GM10248 (cell line): ENCODE measurements around the gene TUBGCP3.
"Not testable (repeated sequence)": the region's sequence is repeated elsewhere in the genome, so short reads cannot be mapped to it uniquely, and the experiment has no call there.

ENCODE experiments used
- CTCF ChIA-PET: fragments of 300-600 bp; sonication (Branson Sonifier 250); formaldehyde crosslinking; extraction: SDS; loops from one replicate; lab custom pipeline; 2021; ENCODE audit warnings: antibody characterized with exemption; lab: Yijun Ruan, JAX
- POLR2A ChIA-PET: fragments of 350-650 bp; sonication (Branson Sonifier 250); formaldehyde crosslinking; extraction: SDS; loops from one replicate; lab custom pipeline; 2020; ENCODE audit warnings: antibody characterized with exemption; lab: Yijun Ruan, JAX
- DNase-seq: peaks from one replicate; pipeline ENCODE4 v3.0.0; 2012; ENCODE audit errors: extremely low spot score
- TF ChIP-seq, protein P1 (sequence below): IDR thresholded peaks from 2 replicates; pipeline ENCODE4 v1.5.1; 2012; ENCODE audit warnings: mild to moderate bottlenecking, low read depth; ENCODE audit errors: extremely low read depth, missing control alignments, control extremely low read depth

TUBGCP3 gene

DNA sequence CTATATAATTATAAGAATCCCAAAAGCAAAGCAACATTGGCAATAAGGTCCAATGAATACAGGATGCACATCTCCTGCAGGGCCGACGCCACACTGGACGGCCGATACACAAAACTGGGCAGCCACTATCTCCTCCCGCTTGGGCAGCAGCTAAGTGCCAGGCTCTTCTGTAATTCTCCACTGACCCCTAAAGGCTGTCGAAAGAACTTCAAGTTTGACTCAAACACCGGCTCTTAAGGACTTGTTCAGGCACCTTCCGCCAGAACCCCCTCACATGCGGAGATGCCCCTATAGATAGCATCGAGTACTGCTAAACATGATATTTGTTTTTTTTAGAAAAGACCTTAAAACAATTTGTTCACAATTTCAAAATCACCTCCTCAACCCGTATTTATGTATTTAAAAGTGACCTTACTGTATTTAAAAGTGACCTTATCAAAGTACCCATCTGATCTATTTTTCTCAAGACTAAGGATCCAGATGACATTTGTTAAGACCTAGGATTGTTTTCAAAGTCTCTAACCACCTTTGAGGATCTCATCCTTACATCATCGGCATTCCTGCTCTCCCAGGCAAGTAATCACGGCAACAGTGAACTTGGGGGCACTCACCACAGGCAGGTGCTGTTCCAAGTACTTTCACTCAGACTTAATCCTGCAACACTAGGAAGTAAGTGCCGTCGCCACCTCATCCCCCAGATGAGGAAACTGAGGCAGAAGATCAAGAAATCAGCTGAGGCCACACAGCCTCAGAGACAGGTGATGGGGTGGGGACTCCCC, 77.8 kb downstream of the TUBGCP3 start:
- DNase-seq, result peak; percentile 44
- ChIA-PET POLR2A (no interaction called here), CTCF (interaction anchor here (2.1 to 4.3 kb wide), 2 partner anchors 9 to 11 kb away, joined by 6 to 20 read pairs; no protein-coding TSS in a partner anchor)
- TF ChIP-seq, protein P1, sequence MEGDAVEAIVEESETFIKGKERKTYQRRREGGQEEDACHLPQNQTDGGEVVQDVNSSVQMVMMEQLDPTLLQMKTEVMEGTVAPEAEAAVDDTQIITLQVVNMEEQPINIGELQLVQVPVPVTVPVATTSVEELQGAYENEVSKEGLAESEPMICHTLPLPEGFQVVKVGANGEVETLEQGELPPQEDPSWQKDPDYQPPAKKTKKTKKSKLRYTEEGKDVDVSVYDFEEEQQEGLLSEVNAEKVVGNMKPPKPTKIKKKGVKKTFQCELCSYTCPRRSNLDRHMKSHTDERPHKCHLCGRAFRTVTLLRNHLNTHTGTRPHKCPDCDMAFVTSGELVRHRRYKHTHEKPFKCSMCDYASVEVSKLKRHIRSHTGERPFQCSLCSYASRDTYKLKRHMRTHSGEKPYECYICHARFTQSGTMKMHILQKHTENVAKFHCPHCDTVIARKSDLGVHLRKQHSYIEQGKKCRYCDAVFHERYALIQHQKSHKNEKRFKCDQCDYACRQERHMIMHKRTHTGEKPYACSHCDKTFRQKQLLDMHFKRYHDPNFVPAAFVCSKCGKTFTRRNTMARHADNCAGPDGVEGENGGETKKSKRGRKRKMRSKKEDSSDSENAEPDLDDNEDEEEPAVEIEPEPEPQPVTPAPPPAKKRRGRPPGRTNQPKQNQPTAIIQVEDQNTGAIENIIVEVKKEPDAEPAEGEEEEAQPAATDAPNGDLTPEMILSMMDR, result no peak

DNA sequence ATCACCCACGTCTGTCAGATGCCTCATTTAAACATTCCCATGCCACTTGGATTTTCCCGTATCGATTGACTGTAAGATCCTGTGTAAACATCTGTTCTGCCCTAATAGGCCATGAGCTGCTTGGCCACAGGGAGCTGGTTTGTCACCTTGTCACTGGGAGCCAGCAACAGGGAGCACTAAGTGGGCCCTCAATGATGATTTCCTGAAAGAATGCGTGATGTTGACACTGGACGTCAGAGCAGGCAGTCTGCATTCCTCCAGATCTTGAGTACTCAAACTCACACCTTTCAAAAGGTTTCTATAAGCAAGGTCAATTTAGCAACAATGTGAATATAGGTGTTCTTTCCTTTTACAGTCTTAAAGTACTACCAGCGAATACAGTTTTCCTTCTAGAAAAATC, 78.8 kb downstream of the TUBGCP3 start:
- TF ChIP-seq, protein P1, result no peak
- CTCF ChIA-PET, result interaction anchor here (0.7 kb wide), 1 partner anchor 11 kb away, joined by 3 read pairs; no protein-coding TSS in a partner anchor
- DNase-seq, result no peak
- POLR2A ChIA-PET, result no interaction called here

DNA sequence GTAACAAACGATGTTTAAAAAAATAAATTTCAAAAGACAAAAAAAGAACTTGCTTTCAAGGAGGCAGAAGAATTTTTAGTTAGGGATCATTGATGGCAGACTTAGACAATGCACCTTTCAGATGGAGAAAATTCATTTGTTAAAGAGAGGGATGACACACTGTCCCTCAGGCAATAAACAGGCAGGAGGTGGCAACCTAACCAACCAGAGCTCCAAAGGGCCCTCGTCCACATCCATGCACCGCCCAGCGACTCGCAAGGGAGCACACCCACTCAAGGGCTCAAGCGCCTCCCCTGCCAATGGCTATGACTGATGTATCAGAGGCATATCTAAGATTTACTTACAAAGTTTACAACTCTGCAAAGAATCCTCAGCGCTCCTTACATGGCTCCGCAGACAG, 81.9 kb downstream of the TUBGCP3 start:
- ChIA-PET POLR2A (no interaction called here), CTCF (interaction anchor here (0.8 kb wide), 1 partner anchor 100 kb away, joined by 3 read pairs; no protein-coding TSS in a partner anchor)
- TF ChIP-seq, protein P1, result no peak
- no peak for DNase-seq

DNA sequence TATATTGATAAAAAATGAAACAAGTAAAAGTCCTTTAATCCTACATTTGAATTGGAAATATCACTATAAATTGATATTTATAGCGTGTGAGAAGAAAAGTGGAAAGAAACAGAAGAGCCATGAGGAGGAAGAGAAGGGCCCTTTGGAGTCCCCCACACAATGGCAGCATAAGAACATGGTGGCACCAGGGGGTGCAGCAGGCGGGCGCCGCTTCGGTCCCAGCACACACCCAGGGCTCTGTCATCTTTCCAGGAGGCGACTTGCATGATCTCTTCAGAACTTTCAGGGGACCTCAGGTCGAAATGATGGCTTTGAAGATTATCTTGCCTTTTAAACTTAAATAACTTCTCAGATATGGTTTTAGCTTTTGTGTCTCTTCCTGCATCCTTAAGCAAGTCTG, 91.8 kb downstream of the TUBGCP3 start:
- POLR2A ChIA-PET, result no interaction called here
- TF ChIP-seq, protein P1, result no peak
- no peak for DNase-seq
- CTCF ChIA-PET, result no interaction called here

DNA sequence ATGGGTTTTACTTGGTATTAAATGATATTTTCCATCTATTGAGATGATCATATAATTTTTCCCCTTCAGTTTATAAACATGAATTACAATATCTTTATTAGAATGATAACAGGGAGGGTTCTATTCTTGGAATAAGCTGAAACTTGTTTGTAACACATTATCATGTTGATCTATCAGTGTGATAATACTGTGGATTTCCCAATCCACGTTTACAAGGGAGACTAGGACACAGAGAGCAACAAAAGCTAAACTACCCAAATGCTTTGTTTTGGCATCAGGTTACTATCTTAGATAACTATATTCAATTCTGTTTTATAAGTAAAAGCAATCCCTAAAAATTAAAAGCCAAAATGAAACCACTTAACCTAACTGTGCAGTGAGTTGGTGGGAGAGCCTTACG, 92.5 kb downstream of the TUBGCP3 start:
- DNase-seq, result no peak
- TF ChIP-seq, protein P1, result no peak
- CTCF ChIA-PET, result interaction anchor here (0.7 kb wide), 1 partner anchor 20 kb away, joined by 3 read pairs; no protein-coding TSS in a partner anchor
- POLR2A ChIA-PET, result no interaction called here

DNA sequence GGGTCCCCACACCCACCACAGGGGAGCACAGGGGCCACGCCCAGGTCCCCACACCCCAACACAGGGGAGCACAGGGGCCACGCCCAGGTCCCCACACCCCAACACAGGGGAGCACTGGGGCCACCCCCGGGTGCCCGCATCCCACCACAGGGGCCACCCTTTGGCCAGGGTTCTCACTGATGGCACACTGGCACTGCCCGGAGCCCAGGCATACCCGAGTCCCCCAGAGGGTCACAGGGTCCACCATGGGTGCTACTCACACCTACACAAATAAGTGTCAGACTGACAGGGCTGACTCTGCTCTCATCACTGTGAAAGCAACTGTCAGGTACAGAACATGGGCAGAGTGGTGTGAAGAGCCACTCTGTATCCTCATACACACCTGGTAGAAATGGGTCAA, 98.8 kb downstream of the TUBGCP3 start:
- CTCF ChIA-PET, result no interaction called here

DNA sequence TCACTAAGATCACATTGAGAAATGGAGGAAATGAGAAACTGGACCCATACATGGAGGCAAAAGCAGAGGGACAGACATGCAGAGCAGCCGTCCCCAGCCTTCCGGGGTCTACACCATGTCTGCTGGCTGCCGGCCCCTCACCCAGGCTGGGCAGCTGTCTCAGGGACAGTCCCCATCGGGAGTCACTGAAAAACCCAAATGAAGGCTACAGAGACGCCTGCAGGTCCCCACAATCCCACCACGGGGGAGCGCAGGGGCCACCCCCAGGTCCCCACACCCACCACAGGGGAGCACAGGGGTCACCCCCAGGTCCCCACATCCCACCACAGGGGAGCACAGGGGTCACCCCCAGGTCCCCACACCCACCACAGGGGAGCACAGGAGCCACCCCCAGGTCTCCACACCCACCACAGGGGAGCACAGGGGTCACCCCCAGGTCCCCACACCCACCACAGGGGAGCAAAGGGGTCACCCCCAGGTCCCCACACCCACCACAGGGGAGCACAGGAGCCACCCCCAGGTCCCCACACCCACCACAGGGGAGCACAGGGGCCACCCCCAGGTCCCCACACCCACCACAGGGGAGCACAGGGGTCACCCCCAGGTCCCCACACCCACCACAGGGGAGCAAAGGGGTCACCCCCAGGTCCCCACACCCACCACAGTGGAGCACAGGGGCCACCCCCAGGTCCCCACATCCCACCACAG, 99.5 kb downstream of the TUBGCP3 start:
- POLR2A ChIA-PET, CTCF ChIA-PET: not testable (repeated sequence)

More for the DNA sequence above, 98.8 kb downstream of the TUBGCP3 start:
- DNase-seq, result no peak
- TF ChIP-seq, protein P1, result no peak
- POLR2A ChIA-PET, result no interaction called here

More for the DNA sequence above, 99.5 kb downstream of the TUBGCP3 start:
- DNase-seq, result not testable (repeated sequence)
